CD14-positive monocyte (primary cell): ENCODE results near the gene CA5B. TPM values are rescaled to one million over a fixed set of nuclear protein-coding genes. Genes with fewer than 3 reads are reported as not detected.

Experiments
- DNase-seq, 3 donors: peaks; one replicate each; pipeline ENCODE4 v3.0.0-alpha.2; 2011 to 2022
- H2AFZ ChIP-seq: 2 replicates; pipeline ENCODE4 v1.6.0; 2012; ENCODE audit warnings: mild to moderate bottlenecking, low read depth, low read length, inconsistent platforms; ENCODE audit not compliant: insufficient read depth, poor library complexity, severe bottlenecking
- H3K27ac ChIP-seq, 2 donors: 1 replicate in 1 of 2; 2 replicates in 1 of 2; pipeline ENCODE4 v1.5.1; 2012 to 2013; ENCODE audit warnings: low read length in 2 of 2, control low read depth in 1 of 2, inconsistent platforms in 1 of 2, low read depth in 1 of 2, mild to moderate bottlenecking in 1 of 2
- H3K27me3 ChIP-seq, 2 donors: one replicate each; pipeline versions ENCODE4 v1.6.0 to v1.6.1; 2011 to 2013; ENCODE audit warnings: low read length in 2 of 2; ENCODE audit not compliant: control insufficient read depth in 2 of 2, insufficient read depth in 2 of 2
- H3K36me3 ChIP-seq, 2 donors: replicated peaks in 1 of 2; 1 replicate in 1 of 2; 2 replicates in 1 of 2; pipeline versions ENCODE4 v1.5.1 to v1.6.1; 2012 to 2013; ENCODE audit warnings: low read length in 2 of 2, control low read depth in 1 of 2, inconsistent platforms in 1 of 2, mild to moderate bottlenecking in 1 of 2; ENCODE audit not compliant: insufficient read depth in 2 of 2, control insufficient read depth in 1 of 2
- H3K4me1 ChIP-seq, 2 donors: 1 replicate in 1 of 2; 2 replicates in 1 of 2; pipeline versions ENCODE4 v1.5.1 to v1.6.1; 2012 to 2013; ENCODE audit warnings: low read length in 2 of 2, control low read depth in 1 of 2, inconsistent platforms in 1 of 2, mild to moderate bottlenecking in 1 of 2, moderate library complexity in 1 of 2; ENCODE audit not compliant: insufficient read depth in 2 of 2, control insufficient read depth in 1 of 2
- H3K4me2 ChIP-seq: replicated peaks from 2 replicates; pipeline ENCODE3; 2012; ENCODE audit warnings: low read length, moderate library complexity, mild to moderate bottlenecking; ENCODE audit not compliant: poor library complexity, severe bottlenecking; ENCODE audit errors: extremely low read depth
- H3K4me3 ChIP-seq, 3 experiments: fragments of 200-600 bp in 1 of 3; sonication (generic) in 1 of 3; replicated peaks in 1 of 3; 1 replicate in 2 of 3; 2 replicates in 1 of 3; pipeline ENCODE4 v1.5.1; 2011 to 2013; ENCODE audit warnings: low read length in 3 of 3, mild to moderate bottlenecking in 3 of 3, control low read depth in 2 of 3, low read depth in 2 of 3, inconsistent platforms in 1 of 3, moderate library complexity in 1 of 3
- H3K79me2 ChIP-seq: 2 replicates; pipeline ENCODE4 v1.6.0; 2012; ENCODE audit warnings: mild to moderate bottlenecking, control low read depth, inconsistent platforms, low read length, moderate library complexity; ENCODE audit not compliant: insufficient read depth
- H3K9ac ChIP-seq: 2 replicates; pipeline ENCODE4 v1.6.0; 2017; ENCODE audit warnings: low read length, mild to moderate bottlenecking; ENCODE audit not compliant: insufficient read depth, poor library complexity, severe bottlenecking
- H3K9me3 ChIP-seq, 2 donors: replicated peaks in 1 of 2; 1 replicate in 1 of 2; 2 replicates in 1 of 2; pipeline versions ENCODE4 v1.5.1 to v1.6.1; 2012 to 2013; ENCODE audit warnings: low read length in 2 of 2, control low read depth in 1 of 2; ENCODE audit not compliant: control insufficient read depth in 1 of 2, insufficient read depth in 1 of 2
- H4K20me1 ChIP-seq: 2 replicates; pipeline ENCODE4 v1.6.0; 2012; ENCODE audit warnings: mild to moderate bottlenecking, low read length, control low read depth, moderate library complexity; ENCODE audit not compliant: insufficient read depth
- H3K27ac Mint-ChIP-seq, 7 donors: one replicate each; pipeline ENCODE4 v1.8.0; 2020; ENCODE audit warnings: mild to moderate bottlenecking in 7 of 7, mixed read lengths in 7 of 7, moderate library complexity in 6 of 7, inconsistent platforms in 2 of 7
- H3K27me3 Mint-ChIP-seq, 3 donors: one replicate each; pipeline ENCODE4 v1.8.0; 2021 to 2022; ENCODE audit warnings: low read depth in 3 of 3, mild to moderate bottlenecking in 3 of 3, mixed read lengths in 3 of 3, moderate library complexity in 3 of 3, inconsistent platforms in 1 of 3
- H3K36me3 Mint-ChIP-seq, 2 donors: one replicate each; pipeline ENCODE4 v1.8.0; 2020; ENCODE audit warnings: mixed read lengths in 2 of 2, inconsistent platforms in 1 of 2, mild to moderate bottlenecking in 1 of 2
- H3K4me1 Mint-ChIP-seq: one replicate; pipeline ENCODE4 v1.8.0; 2020; ENCODE audit warnings: mild to moderate bottlenecking, mixed read lengths
- H3K4me3 Mint-ChIP-seq, 2 donors: one replicate each; pipeline ENCODE4 v1.8.0; 2020; ENCODE audit warnings: mild to moderate bottlenecking in 2 of 2, mixed read lengths in 2 of 2, moderate library complexity in 1 of 2
- H3K9me3 Mint-ChIP-seq, 7 donors: one replicate each; pipeline ENCODE4 v1.8.0; 2020 to 2022; ENCODE audit warnings: mixed read lengths in 7 of 7, mild to moderate bottlenecking in 6 of 7, moderate library complexity in 6 of 7, inconsistent platforms in 2 of 7
- WGBS: methylation state at CpG from one replicate; pipeline ENCODE4 v1.1.5; 2013; ENCODE audit warnings: missing lambda C conversion rate; ENCODE audit not compliant: insufficient coverage; 5-methylcytosine and 5-hydroxymethylcytosine counted together
- intact Hi-C, 2 donors: fragments of 100-400 bp; cut with micrococcal nuclease; formaldehyde crosslinking; loops; one replicate each; pipeline versions ENCODE4 v1.15.0 to v1.15.1; 2023
- polyA plus RNA-seq, 3 donors: library from polyadenylated mRNA; depleted of rRNA in 1 of 3; unstranded in 2 of 3; stranded (reverse) in 1 of 3; fragments of 300-500 nt in 2 of 3; fragments of >200 nt in 1 of 3; fragmentation: Illumina TruSeq in 2 of 3; gene quantifications; 1 replicate in 2 of 3; 2 replicates in 1 of 3; pipeline ENCODE4 v1.2.3, GENCODE V29; 2012 to 2021
- small RNA-seq: library from RNA; depleted of rRNA; stranded (forward); fragments of <200 nt; gene quantifications from one replicate; pipeline ENCODE3, GENCODE V24; 2012; ENCODE audit warnings: low read depth; ENCODE audit not compliant: insufficient read length
- TF ChIP-seq, protein P1 (sequence below): fragments of 200-600 bp; IDR thresholded peaks from one replicate; pipeline ENCODE4 v1.8.0; 2022; ENCODE audit warnings: antibody characterized with exemption, mild to moderate bottlenecking

Gene CA5B
- polyA plus RNA-seq, 3 donors = 6.2 to 24.4 (median 21.4) TPM

- peaks cover 0 to 2% of the 10 kb centered on the region in 2 donors for H3K27me3 ChIP-seq
- DNase-seq = peak; percentile 23 to 65 (median 38)
- Mint-ChIP-seq H3K27ac (peak overlapping the region in 6 of 7 donors; percentile 27 to 88 (median 68)), H3K4me1 (peaks cover 8% of the 10 kb centered on the region), H3K4me3 (no peak overlapping the region), H3K36me3 (peaks cover 19 to 72% of the 10 kb centered on the region in 2 donors), H3K9me3 (no peaks in the 10 kb centered on the region), H3K27me3 (peaks cover 0 to 19% (median 0%) of the 10 kb centered on the region in 3 donors)
- intact Hi-C loops = no loop called here
- TF ChIP-seq, protein P1, sequence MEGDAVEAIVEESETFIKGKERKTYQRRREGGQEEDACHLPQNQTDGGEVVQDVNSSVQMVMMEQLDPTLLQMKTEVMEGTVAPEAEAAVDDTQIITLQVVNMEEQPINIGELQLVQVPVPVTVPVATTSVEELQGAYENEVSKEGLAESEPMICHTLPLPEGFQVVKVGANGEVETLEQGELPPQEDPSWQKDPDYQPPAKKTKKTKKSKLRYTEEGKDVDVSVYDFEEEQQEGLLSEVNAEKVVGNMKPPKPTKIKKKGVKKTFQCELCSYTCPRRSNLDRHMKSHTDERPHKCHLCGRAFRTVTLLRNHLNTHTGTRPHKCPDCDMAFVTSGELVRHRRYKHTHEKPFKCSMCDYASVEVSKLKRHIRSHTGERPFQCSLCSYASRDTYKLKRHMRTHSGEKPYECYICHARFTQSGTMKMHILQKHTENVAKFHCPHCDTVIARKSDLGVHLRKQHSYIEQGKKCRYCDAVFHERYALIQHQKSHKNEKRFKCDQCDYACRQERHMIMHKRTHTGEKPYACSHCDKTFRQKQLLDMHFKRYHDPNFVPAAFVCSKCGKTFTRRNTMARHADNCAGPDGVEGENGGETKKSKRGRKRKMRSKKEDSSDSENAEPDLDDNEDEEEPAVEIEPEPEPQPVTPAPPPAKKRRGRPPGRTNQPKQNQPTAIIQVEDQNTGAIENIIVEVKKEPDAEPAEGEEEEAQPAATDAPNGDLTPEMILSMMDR = no peak
- peaks cover 56% of the 10 kb centered on the region for H3K79me2 ChIP-seq
- H3K36me3 ChIP-seq = peaks cover 23 to 64% of the 10 kb centered on the region in 2 donors
- no peaks in the 10 kb centered on the region for H3K9me3 ChIP-seq
- H3K27ac ChIP-seq = no peak overlapping the region
- no peaks in the 10 kb centered on the region for H3K4me1 ChIP-seq
- no peak overlapping the region for H2AFZ ChIP-seq
- no peak overlapping the region for H3K4me2 ChIP-seq
- H4K20me1 ChIP-seq = peaks cover 68% of the 10 kb centered on the region
- no peak overlapping the region for H3K9ac ChIP-seq
- H3K4me3 ChIP-seq = no peak overlapping the region
- WGBS = 31% methylated on average over 2 of the region's 3 CpGs
Observed at GRCh38 chrX:15834053-15834452, 96.0 kb downstream of the CA5B start.

DNA sequence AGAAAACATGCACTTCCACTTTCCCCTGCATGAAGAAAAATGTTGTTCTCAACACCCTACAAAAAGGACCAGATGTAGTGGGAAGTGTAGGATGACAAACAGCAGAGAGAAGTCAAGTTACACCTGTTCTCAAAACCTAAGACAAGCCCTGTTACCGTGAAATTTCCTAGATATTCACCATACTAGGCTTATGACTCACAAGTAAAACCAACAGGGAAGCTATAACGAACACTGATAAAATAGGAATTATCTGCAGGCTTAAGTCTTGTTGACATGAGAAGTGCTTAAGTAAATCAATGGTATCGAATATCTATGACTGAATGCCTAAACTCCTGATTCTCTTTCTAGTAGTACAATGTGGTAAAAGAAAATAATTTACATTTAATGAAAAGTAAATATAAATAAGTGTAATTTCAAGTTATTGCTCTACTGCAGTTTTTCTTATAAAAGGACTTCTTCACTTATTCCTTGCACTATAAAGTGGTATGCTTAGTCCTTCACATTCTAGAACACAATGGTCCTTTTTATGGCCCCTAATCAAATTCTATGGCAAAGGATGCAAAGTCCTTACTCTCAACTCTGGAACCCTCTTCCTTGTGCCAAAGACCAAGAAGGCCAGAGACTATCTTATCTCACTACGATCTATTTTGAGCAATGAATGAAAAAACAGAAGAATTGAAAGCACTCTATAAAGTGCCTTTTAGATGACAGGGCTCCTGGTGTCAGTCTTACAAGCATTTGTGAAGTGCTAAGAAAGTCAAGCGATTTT, 96.9 kb downstream of the CA5B start:
- no peak overlapping the region for H3K4me3 ChIP-seq
- H3K4me2 ChIP-seq = no peak overlapping the region
- no peaks in the 10 kb centered on the region for H3K4me1 ChIP-seq
- DNase-seq = no peak
- peaks cover 0 to 18% (median 0%) of the 10 kb centered on the region in 3 donors for H3K27me3 Mint-ChIP-seq
- H2AFZ ChIP-seq = no peak overlapping the region
- intact Hi-C loops = no loop called here
- H3K9me3 Mint-ChIP-seq = no peaks in the 10 kb centered on the region
- no peak overlapping the region for H3K9ac ChIP-seq
- H3K9me3 ChIP-seq = no peaks in the 10 kb centered on the region
- H3K4me1 Mint-ChIP-seq = peaks cover 7% of the 10 kb centered on the region
- H3K79me2 ChIP-seq = peaks cover 65% of the 10 kb centered on the region
- TF ChIP-seq, protein P1 = no peak
- H3K27me3 ChIP-seq = peaks cover 0 to 4% of the 10 kb centered on the region in 2 donors
- no peak overlapping the region for H3K4me3 Mint-ChIP-seq
- peaks cover 16 to 72% of the 10 kb centered on the region in 2 donors for H3K36me3 Mint-ChIP-seq
- H3K27ac ChIP-seq = peak overlapping the region in 1 of 2 donors; percentile 11
- no CpG with 5 or more reads among the region's 5 CpGs for WGBS
- H3K36me3 ChIP-seq = peaks cover 20 to 63% of the 10 kb centered on the region in 2 donors
- H4K20me1 ChIP-seq = peaks cover 67% of the 10 kb centered on the region
- H3K27ac Mint-ChIP-seq = peak overlapping the region in 2 of 7 donors; percentile 3 to 24

Small RNA genes lying within 50 kb of the gene (small RNA-seq; reads per million reads assigned to genes)
- not detected for gene RF00409

Other genes starting within 250 kb of the CA5B start
- under 1 TPM in 2 of 3 donors, not detected in 1; 0.05 to 0.23 TPM for gene PIR, start 244.9 kb upstream of the CA5B start, polyA plus RNA-seq
- under 1 TPM; 0.15 to 0.26 (median 0.22) TPM for gene BMX, start 237.5 kb upstream of the CA5B start, polyA plus RNA-seq
- gene ACE2, start 137.3 kb upstream of the CA5B start, polyA plus RNA-seq = not detected
- gene CLTRN, start 73.5 kb upstream of the CA5B start, polyA plus RNA-seq = not detected
- gene ZRSR2, start 52.2 kb downstream of the CA5B start, polyA plus RNA-seq = 10 to 100 TPM in 2 of 3 donors, 1 to 10 TPM in 1; 9.3 to 32.1 (median 11.2) TPM
- 100 to 1,000 TPM; 155 to 851 (median 806) TPM for gene AP1S2, start 116.5 kb downstream of the CA5B start, polyA plus RNA-seq